Mammary epithelial cell (primary cell): ENCODE results near the gene ACSS2.
"Not testable (repeated sequence)": the region's sequence is repeated elsewhere in the genome, so short reads cannot be mapped to it uniquely, and the experiment has no call there.

Experiments used
- CTCF ChIP-seq, 2 donors: IDR thresholded peaks in 1 of 2; conservative IDR thresholded peaks in 1 of 2; 2 replicates each; pipeline ENCODE4 v1.5.1; 2011 to 2012; ENCODE audit warnings: inconsistent platforms in 2 of 2, low read length in 2 of 2, mild to moderate bottlenecking in 2 of 2, control low read depth in 1 of 2, low read depth in 1 of 2; ENCODE audit not compliant: insufficient read depth in 1 of 2; ENCODE audit errors: extremely low read depth in 1 of 2
- EZH2 ChIP-seq: IDR thresholded peaks from 2 replicates; pipeline ENCODE4 v1.6.1; 2012; ENCODE audit warnings: low read length, inconsistent platforms, borderline replicate concordance

- TF ChIP-seq CTCF (conservative IDR thresholded peaks at IDR 0.05 in 1 of 2, IDR thresholded peaks at IDR 0.05 in 1 of 2; ENCODE audit: extremely low read depth in 1 of 2, insufficient read depth in 1 of 2, low read depth in 1 of 2, low read length in 2 of 2); EZH2: not testable (repeated sequence)
Measured at GRCh38 chr20:34898129-34898528, 21.7 kb downstream of the ACSS2 start.
